ENCODE measurements around the gene NYNRIN.
"Not testable (repeated sequence)": the region's sequence is repeated elsewhere in the genome, so short reads cannot be mapped to it uniquely, and the experiment has no call there.

The NYNRIN gene

GRCh38 chr14:24398653-24399446 is at the start of gene NYNRIN:
Gene NYNRIN, plus strand, starts transcription at chr14:24399003. Its CDS starts 244 bp downstream, at chr14:24399247.
- no peak for DNase-seq (ENCODE audit: low read depth in 2 of 3, low spot score in 2 of 3)

- DNase-seq (ENCODE audit: low read depth in 2 of 3, low spot score in 2 of 3), result no peak
Observed at GRCh38 chr14:24349742-24350141, 49.1 kb upstream of the NYNRIN start.

DNA sequence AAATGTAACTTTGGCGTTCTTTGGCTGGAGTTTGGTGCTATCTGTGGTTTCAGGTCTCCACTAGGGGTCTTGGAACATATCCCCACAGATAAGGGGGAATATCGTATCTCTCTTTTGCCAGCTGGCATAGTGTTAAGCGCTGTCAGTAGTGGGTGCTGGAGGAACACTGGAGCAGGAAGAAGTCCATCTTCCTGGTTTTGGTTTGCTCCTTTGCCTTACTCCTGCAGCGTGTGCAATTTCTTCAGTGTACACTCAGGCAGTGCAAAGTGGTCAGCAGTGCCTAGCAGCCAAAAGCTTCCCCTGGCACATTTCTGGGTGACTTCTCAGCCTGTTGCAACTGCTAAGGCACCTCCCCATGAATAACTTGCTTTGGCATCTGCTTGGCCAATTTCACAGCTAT is 47.3 kb upstream of the NYNRIN start:
- DNase-seq (ENCODE audit: low read depth in 2 of 3, low spot score in 2 of 3), result no peak

DNA sequence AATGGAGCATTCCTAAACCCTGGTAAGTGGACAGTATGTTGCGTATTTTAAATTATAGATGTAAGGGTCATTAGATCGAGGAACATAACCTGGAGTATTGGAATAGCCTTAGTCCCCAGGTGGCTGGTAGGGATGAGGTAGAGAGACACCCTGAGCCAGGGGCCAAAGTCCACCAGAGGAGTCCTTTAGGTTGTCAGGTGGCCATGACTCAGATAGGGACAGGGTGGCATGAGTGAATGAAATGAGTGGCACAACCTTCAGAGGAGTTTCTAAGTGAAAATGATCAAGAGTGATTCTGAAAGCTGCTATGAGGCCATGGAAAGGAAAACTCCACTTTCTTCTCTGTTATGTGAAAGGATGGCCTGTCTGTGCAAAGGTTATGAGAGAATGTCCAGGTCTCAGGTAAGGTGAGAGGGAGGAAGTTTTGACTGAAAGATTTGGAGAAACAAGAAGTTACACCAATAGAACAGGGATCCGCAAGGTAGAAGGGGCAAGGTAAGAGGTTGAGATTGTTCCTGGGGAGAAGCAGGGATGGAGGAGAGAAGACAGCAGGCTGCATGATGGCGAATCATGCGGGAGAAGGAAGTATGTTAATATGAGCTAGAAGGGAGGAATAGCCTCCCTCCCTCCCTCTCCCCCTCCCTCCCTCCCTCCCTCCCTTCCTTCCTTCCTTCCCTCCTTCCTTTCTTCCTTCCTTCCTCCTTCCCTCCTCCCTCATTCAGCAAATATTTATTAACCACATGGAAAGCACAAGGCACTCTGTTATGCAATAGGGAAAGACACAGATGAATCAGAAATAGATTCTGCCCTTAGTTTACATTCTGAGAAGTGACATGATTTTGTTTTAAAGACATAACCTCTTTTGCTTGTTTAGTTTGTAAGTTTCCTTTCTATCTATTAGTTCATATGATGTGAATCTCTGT is 45.0 kb upstream of the NYNRIN start:
- no peak for DNase-seq (ENCODE audit: low read depth in 2 of 3, low spot score in 2 of 3)

- not testable (repeated sequence) for DNase-seq (ENCODE audit: low read depth in 2 of 3, low spot score in 2 of 3)
Observed at GRCh38 chr14:24354482-24354825, 44.3 kb upstream of the NYNRIN start.

GRCh38 chr14:24355009-24355408 is 43.8 kb upstream of the NYNRIN start:
- DNase-seq (ENCODE audit: low read depth in 2 of 3, low spot score in 2 of 3), result no peak

GRCh38 chr14:24356208-24356607 is 42.6 kb upstream of the NYNRIN start:
- DNase-seq (ENCODE audit: low read depth in 2 of 3, low spot score in 2 of 3), result no peak

- DNase-seq (ENCODE audit: low read depth in 2 of 3, low spot score in 2 of 3), result no peak
Observed at GRCh38 chr14:24360281-24360680, 38.5 kb upstream of the NYNRIN start.

- DNase-seq (ENCODE audit: low read depth in 2 of 3, low spot score in 2 of 3), result no peak
Observed at GRCh38 chr14:24361326-24361725, 37.5 kb upstream of the NYNRIN start.

DNA sequence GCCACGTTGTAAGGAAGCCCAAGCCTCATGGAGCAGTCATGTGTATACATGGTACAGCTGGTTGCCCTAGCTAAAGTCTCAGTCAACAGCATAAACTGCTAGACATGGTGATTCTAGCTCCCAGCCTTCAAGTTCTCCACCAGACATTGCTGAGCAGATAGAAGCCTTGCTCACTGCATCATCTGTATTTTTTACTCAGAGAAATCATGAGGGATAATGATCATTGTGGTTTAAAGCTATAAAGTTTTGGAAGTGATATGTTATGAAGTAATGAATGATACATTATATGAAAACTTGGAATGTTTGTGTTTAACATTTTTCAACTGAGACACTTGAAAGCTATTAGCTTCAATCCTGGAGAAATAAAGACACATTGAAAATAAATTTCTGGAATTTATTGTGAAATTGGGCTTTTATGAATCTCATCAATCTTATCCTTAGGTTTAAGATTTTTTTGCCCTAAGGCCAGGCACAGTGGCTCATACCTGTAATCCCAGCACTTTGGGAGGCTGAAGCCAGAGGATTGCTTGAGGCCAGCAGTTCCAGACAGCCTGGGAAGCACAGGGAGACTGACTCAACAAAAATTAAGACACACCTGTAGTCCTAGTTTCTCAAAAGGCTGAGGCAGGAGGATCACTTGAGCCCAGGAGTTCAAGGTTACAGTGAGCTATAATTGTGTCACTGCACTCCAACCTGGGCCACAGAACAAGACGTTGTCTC is 36.4 kb upstream of the NYNRIN start:
- DNase-seq (ENCODE audit: low read depth in 2 of 3, low spot score in 2 of 3), result no peak

GRCh38 chr14:24363401-24363800 is 35.4 kb upstream of the NYNRIN start:
- DNase-seq (ENCODE audit: low read depth in 2 of 3, low spot score in 2 of 3), result no peak

DNA sequence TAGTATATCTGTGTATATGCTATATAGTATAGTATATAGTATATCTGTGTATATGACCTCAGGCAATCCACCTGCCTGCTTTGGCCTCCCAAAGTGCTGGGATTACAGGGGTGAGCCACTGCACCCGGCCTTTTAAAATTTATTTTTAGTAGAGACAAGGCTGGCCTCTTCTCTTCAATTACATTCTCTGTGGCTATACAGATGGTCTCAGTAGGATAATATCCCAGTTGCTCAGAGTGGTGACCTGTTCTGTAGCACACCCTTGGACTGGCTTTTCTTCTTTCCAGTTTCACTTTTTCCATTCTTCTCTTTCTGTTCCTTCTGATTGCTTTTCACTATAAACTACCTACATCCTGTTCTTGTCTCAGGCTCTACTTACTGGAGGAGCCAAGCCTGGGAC is 34.0 kb upstream of the NYNRIN start:
- DNase-seq (ENCODE audit: low read depth in 2 of 3, low spot score in 2 of 3), result no peak

- peak; percentile 27 to 62 (median 52) for DNase-seq (ENCODE audit: low read depth in 2 of 3, low spot score in 2 of 3)
Observed at GRCh38 chr14:24365600-24366412, 33.0 kb upstream of the NYNRIN start.

- no peak for DNase-seq (ENCODE audit: low read depth in 2 of 3, low spot score in 2 of 3)
Observed at GRCh38 chr14:24366413-24366720, 32.4 kb upstream of the NYNRIN start.

DNA sequence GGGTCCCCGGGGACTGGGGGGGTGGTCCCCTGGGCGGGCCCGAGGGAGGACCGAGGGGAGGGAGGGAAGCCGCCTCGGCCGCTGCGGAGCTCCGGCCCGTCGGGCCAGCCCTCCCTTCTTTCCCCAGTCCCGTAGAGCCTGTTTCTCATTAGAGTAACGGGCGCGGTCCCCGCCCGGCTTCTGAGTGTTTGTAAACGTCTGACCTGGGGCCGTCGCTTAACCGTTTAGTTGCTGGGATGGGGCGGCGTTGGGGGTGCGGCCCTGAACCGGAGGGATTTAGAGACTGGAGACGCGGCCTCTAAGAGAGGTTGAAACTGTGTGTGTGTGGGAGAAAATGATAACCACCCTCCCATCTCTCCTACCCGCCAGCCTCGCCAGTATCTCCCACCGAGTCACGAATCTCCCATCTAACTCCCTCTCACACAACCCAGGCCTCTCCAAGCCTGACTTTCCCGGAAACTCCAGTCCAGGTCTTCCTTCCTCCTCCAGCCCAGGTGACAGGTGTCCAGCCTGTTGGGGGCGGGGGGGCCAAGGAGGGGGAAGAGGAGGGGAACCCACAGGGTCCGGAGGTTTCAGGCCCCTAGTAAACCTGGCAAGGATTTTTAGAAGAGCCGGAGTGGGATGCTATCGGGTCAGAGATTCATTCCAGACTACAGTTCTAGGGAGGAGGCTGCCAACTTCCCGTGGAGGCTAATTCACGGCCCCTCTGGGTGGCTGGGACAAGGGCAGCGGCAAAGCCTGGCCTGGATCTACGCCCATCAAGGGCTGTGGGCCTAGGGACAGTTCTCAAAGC is 31.9 kb upstream of the NYNRIN start:
- DNase-seq (ENCODE audit: low read depth in 2 of 3, low spot score in 2 of 3), result peak in 1 of 3 experiments; percentile 16

DNA sequence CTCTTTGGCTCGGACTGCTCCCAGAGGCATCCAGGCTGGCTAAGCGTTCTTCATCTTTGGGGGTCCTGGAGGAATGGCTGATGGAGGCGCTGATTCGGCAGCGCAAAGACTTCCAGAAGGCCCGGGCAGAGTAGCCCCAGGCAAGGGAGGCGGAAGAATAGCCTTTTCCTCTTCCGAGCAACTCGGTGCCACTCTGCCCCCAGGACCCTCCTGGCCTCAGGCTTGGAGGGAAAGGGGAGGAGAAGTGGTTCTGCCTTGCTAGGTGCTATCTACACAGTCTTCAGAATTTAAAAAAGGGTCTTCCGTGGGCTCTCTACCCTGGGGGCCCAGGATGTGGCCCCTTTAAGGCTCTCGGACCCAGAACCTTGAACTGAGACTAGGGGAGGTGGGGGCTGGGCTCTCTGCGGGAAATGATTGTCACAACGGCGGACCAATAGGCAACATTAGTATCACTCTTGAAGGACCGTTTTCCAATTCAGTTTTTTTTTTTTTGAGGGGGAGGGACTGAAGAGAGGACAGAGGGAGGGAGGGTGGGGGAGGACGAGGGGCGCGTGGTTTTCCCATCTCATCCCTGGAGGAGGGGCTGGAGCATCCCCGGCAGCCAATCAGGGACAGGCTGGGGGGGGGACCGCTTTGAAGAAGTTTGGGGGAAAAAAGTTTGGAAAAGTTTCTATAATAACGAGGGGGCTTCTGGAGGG is 31.1 kb upstream of the NYNRIN start, which contains the start of gene NFATC4:
TSS of gene NFATC4 (plus strand) at position 671 of the 698 bp plus-strand sequence. CDS start 157 bp downstream, outside the sequence.
- no peak for DNase-seq (ENCODE audit: low read depth in 2 of 3, low spot score in 2 of 3)

DNA sequence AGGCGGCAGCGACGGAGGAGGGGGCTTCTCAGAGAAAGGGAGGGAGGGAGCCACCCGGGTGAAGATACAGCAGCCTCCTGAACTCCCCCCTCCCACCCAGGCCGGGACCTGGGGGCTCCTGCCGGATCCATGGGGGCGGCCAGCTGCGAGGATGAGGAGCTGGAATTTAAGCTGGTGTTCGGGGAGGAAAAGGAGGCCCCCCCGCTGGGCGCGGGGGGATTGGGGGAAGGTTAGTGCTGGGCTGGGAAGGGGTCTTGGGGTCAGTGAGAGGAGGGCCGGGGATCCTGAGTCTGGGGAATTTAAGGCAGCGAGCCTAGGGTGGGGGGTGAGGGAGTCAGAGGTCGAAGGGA is 30.6 kb upstream of the NYNRIN start:
- DNase-seq (ENCODE audit: low read depth in 2 of 3, low spot score in 2 of 3), result no peak

- peak in 1 of 3 experiments; percentile 5 for DNase-seq (ENCODE audit: low read depth in 2 of 3, low spot score in 2 of 3)
Observed at GRCh38 chr14:24368562-24369252, 30.1 kb upstream of the NYNRIN start.

DNA sequence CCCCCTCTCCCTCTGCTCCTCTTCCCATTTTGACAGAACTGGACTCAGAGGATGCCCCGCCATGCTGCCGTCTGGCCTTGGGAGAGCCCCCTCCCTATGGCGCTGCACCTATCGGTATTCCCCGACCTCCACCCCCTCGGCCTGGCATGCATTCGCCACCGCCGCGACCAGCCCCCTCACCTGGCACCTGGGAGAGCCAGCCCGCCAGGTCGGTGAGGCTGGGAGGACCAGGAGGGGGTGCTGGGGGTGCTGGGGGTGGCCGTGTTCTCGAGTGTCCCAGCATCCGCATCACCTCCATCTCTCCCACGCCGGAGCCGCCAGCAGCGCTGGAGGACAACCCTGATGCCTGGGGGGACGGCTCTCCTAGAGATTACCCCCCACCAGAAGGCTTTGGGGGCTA is 29.3 kb upstream of the NYNRIN start:
- DNase-seq (ENCODE audit: low read depth in 2 of 3, low spot score in 2 of 3), result no peak

Data from activated CD8-positive, alpha-beta memory T cell treated with anti-CD3 and anti-CD28 coated beads for 48 hours (primary cell).